Activated T-cell treated with anti-CD3 and anti-CD28 coated beads, Interleukin-2, amount 50 U/mL, for 72 hours (primary cell): Measurements from ENCODE around the gene TBX15. TPM values are rescaled to one million over a fixed set of nuclear protein-coding genes. Genes with fewer than 3 reads are reported as not detected.

Experiments
- ATAC-seq, 2 donors: fragments of 150-1000 bp; cut with Tn5 transposase; replicated peaks in 1 of 2; 2 replicates each; pipeline ENCODE4 v1.10.0; 2021; ENCODE audit warnings: moderate library complexity in 2 of 2, mild to moderate bottlenecking in 1 of 2
- DNase-seq, 2 donors: peaks; one replicate each; pipeline ENCODE4 v3.0.0; 2021 to 2022; ENCODE audit warnings: mixed read lengths in 1 of 2
- H3K27ac Mint-ChIP-seq: one replicate; pipeline ENCODE4 v1.8.0; 2022; ENCODE audit warnings: mild to moderate bottlenecking, moderate library complexity, mixed read lengths
- H3K27me3 Mint-ChIP-seq: one replicate; pipeline ENCODE4 v1.8.0; 2022; ENCODE audit warnings: low read depth, mixed read lengths
- H3K36me3 Mint-ChIP-seq, 2 donors: one replicate each; pipeline ENCODE4 v1.8.0; 2022; ENCODE audit warnings: mixed read lengths in 2 of 2, mild to moderate bottlenecking in 1 of 2; ENCODE audit not compliant: insufficient read depth in 2 of 2
- H3K4me1 Mint-ChIP-seq: one replicate; pipeline ENCODE4 v1.8.0; 2022; ENCODE audit warnings: low read depth, mixed read lengths
- H3K4me3 Mint-ChIP-seq, 2 donors: one replicate each; pipeline ENCODE4 v1.8.0; 2022; ENCODE audit warnings: mild to moderate bottlenecking in 2 of 2, mixed read lengths in 2 of 2, moderate library complexity in 2 of 2
- H3K9me3 Mint-ChIP-seq, 2 donors: one replicate each; pipeline ENCODE4 v1.8.0; 2022; ENCODE audit warnings: mixed read lengths in 2 of 2
- total RNA-seq, 2 donors: library from RNA; stranded (reverse); gene quantifications; one replicate each; pipeline ENCODE4 v1.2.3, GENCODE V29; 2022

The TBX15 gene
- total RNA-seq, 2 donors from 2014 or later: 0.07 to 0.10 TPM

DNA sequence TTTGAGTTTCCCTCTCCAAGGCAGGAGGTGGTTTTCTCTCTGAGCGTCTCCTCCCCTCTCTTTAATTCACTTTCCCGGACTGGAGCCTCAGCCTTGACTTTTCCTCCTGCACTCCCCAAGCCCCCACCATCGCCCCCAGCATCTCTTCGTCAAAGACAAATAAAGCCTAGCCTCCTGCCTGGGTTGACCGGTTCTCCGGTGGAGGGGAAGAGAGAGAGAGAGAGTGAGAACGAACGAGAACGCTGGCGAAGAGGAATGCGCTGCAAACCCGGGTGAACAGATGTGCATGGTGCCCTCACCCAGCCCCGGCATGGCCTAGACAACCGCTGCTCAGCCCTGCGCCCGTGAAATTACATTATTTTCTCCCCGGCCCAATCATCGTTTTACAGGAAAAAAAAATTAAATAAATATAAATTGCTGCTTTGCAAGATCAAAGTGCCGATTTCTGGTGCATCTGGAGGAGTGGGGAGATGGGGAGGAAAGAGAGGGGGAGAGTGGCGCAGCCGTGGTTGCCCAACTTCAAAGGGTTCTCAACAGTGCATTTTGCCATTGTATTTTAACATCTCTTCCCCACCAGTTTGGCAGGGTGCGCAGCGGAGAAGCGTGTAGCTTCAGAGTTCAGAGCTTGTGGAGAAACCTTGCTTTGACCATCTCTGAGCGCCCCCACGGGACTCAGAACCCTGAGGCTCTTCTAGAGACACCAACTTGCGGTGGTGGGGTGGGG lies 11.4 kb upstream of the TBX15 start:
- H3K36me3 Mint-ChIP-seq: peaks cover 2% of the 10 kb centered on the region in 2 donors
- DNase-seq (no peak), ATAC-seq (no peak)
- peak overlapping the region in 1 of 2 donors; percentile 22 for H3K4me3 Mint-ChIP-seq
- H3K9me3 Mint-ChIP-seq: no peaks in the 10 kb centered on the region
- H3K27me3 Mint-ChIP-seq: peaks cover 80% of the 10 kb centered on the region
- H3K27ac Mint-ChIP-seq: no peak overlapping the region
- H3K4me1 Mint-ChIP-seq: peaks cover 25% of the 10 kb centered on the region

DNA sequence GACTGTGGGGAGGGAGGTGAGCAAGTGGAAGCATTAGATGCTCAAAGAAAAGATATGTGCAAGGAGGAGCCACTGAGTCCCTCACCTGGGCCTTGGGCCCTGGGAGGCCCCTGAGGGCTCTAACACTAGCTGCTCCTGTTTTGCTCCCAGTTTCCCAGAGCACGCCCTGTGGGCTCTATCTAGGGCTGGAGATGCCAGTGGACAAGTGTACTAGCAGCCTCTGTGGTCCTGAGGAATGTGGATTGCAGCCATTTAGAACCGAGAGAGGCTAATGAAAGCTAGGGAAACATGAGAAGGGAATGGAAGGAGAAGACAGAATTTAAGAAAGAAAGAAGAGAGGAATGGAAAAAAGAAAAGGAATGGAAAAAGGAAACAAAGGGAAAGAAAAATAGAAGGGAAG lies 10.0 kb upstream of the TBX15 start:
- peaks cover 25% of the 10 kb centered on the region for H3K4me1 Mint-ChIP-seq
- no peak overlapping the region for H3K27ac Mint-ChIP-seq

DNA sequence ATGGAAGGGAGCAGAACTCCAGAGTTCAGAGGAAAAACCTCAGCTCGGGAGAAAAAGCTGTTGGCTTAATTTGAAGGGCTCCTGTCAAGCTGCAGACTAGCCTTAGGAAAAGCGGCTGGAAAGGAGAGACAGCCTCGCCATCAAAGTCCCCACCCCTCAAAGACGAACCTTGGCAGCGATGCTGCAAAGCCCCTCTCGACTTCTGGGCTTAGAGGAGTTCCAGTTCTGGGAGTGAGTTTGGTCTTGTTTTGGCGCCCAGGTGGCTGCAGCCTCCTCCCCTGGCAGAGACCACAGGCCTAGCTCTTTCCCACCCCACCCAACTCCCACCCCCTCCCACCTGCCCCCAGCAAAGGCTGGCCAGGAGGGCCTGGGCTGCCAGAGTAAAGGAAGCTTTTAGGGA lies 9.1 kb upstream of the TBX15 start:
- H3K4me3 Mint-ChIP-seq: no peak overlapping the region
- H3K4me1 Mint-ChIP-seq: peaks cover 22% of the 10 kb centered on the region
- H3K27me3 Mint-ChIP-seq: peaks cover 77% of the 10 kb centered on the region
- H3K27ac Mint-ChIP-seq: no peak overlapping the region
- ATAC-seq: no peak
- no peak for DNase-seq
- H3K9me3 Mint-ChIP-seq: peaks cover 0 to 2% of the 10 kb centered on the region in 2 donors
- peaks cover 3 to 6% of the 10 kb centered on the region in 2 donors for H3K36me3 Mint-ChIP-seq

More for the DNA sequence above, 10.0 kb upstream of the TBX15 start:
- Mint-ChIP-seq H3K9me3 (peaks cover 0 to 2% of the 10 kb centered on the region in 2 donors), H3K36me3 (peaks cover 2 to 6% of the 10 kb centered on the region in 2 donors), H3K27me3 (peaks cover 80% of the 10 kb centered on the region), H3K4me3 (no peak overlapping the region)
- DNase-seq (no peak), ATAC-seq (no peak)

DNA sequence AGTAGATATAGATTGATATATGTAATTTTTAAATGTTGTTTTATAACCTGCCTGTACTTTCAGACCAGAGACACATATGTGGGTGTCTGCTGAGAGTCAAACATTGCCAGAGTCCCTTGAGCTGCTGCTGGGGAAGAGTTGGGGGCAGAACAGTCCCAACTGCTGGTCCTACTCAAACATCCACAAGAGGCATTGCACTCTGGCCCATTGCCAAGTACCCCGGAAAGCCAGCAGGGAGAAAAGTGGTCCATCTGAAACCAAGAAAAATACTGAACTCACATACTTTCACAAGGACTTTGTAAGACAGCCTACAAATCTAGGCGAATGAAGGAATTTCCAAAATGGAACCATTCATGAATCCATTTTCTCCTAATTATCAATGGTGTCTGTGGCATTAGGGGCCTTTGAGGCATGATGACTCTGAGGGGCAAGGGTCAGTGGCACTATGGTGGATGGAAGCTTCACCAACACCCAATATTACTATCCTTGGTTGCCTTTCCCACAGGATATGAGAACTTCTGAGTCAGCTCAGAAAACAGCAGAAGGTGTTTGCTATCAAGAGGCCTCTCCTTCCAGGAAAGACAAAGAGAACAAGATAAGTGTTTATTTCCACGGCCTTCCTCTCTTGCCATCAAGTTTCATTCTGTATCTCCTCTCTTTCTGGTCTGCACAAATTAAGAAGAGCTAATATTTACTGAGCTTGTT lies 7.3 kb upstream of the TBX15 start:
- Mint-ChIP-seq H3K27ac (no peak overlapping the region), H3K4me1 (peaks cover 11% of the 10 kb centered on the region), H3K36me3 (peaks cover 3 to 9% of the 10 kb centered on the region in 2 donors), H3K4me3 (no peak overlapping the region), H3K27me3 (peaks cover 87% of the 10 kb centered on the region), H3K9me3 (peaks cover 0 to 2% of the 10 kb centered on the region in 2 donors)
- no peak for ATAC-seq
- no peak for DNase-seq

DNA sequence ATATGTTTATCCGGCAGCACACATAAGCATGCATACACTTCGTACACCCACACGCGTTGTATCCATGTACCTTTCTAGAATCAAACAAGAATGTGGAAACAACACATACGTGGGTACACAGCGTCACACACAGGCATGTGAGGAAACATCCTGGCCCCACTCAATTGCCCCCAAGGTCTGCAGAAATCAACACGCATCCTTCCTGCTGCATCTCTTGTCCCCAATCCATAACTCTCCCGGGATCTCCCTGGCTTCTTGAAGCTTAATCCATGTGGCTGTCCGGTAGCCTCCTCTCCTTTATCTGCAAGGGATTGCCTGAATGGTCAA lies 5.5 kb upstream of the TBX15 start:
- no peak for DNase-seq
- Mint-ChIP-seq H3K27me3 (peaks cover 87% of the 10 kb centered on the region), H3K36me3 (peaks cover 3 to 7% of the 10 kb centered on the region in 2 donors), H3K4me1 (peaks cover 5% of the 10 kb centered on the region), H3K4me3 (no peak overlapping the region), H3K9me3 (peaks cover 0 to 2% of the 10 kb centered on the region in 2 donors), H3K27ac (no peak overlapping the region)
- ATAC-seq: no peak

DNA sequence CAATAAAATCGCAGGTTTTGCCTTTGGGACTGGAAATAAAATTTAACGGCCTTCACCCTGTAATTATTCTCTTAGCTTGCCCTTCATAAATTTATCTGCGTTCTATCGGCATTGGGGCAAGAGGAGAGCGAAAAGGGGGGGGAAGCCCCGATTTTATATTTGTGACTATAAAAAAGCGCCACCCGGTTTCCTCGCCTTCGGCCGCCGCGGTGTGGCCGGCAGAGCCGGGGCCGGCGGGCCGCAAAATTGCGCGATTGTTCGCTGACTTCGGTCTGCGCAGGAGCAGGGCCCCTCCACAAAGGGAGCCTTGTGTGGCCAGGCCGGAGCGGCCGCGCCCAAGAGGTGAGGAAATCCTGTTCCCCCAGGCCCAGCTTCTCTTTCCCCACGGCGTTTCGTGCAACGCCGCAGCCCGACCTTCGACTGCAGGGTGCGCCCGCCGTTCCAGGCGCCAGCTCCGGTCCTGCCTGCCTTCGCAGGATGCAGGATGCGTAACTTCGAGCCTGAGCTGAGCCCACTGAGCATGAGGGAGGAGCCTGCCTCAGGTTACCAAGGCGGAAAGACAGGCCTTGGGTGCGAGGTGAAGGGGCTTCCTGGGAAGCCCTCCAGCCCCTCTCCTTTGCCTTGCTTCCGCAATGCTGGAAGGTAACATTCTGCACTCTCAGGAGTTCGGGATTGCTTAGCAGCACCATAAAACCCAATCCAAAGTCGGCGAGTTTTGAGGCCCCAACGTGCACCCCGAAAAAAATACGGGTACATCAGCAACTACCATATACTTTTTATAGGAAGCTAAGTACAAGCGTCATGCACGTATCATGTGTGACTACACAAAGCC lies 4.9 kb upstream of the TBX15 start:
- Mint-ChIP-seq H3K27ac (no peak overlapping the region), H3K4me3 (no peak overlapping the region), H3K36me3 (peaks cover 3 to 7% of the 10 kb centered on the region in 2 donors), H3K27me3 (peaks cover 87% of the 10 kb centered on the region), H3K4me1 (peaks cover 5% of the 10 kb centered on the region), H3K9me3 (peaks cover 0 to 2% of the 10 kb centered on the region in 2 donors)
- ATAC-seq (no peak), DNase-seq (no peak)

DNA sequence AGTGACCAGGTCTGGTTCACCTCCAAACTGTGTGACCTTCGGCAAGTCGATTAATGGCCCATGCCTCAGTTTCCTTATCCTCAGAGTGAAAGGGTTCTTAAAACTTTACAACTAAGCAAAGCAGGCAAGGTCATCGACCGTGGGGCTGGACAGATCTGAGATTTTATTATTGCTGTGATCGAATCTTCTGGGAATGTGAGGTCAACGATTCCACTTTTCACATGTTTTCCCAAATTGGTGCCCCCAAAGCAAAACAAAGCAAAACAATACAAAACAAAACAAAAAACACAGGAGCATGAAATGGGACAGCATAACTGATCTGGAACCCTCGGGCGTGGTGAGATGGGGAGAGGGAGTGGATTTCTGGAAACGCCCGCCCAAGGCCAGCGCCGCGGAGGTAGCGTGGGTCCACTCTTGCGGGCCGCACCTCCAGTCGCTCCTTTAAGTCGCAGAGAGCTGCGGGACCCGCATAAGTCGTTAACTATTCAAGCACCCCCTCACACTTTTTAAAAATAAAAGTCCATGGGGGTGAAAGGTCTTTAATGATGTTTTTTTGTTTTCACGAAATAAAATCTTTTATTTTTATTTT lies 4.2 kb upstream of the TBX15 start:
- Mint-ChIP-seq H3K27ac (no peak overlapping the region), H3K36me3 (peaks cover 1 to 7% of the 10 kb centered on the region in 2 donors), H3K27me3 (peaks cover 90% of the 10 kb centered on the region), H3K4me3 (no peak overlapping the region), H3K9me3 (peaks cover 0 to 2% of the 10 kb centered on the region in 2 donors), H3K4me1 (peaks cover 5% of the 10 kb centered on the region)
- ATAC-seq: no peak
- DNase-seq: no peak

DNA sequence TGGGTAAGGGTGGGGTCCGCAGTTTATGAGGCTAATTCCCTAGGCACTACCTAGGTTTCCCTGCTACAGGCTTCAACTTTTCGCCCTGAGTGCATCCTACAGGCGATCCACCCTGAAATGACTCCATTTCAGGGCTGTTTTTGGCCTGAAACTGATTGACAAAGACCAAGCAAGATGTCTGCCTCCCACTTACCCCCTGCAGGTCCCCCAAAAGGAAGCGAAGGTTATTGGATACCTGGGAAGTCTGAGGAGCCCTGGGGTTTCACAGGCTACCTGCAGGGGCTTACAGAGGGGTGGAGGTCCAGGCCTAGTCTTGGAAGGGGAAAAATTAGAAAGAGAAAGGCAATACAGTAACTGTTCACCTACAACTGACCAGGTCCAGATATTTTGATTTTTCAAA lies 3.3 kb upstream of the TBX15 start:
- Mint-ChIP-seq H3K36me3 (peaks cover 4 to 7% of the 10 kb centered on the region in 2 donors), H3K9me3 (peaks cover 0 to 2% of the 10 kb centered on the region in 2 donors), H3K27ac (peak overlapping the region; percentile 35), H3K27me3 (peaks cover 94% of the 10 kb centered on the region), H3K4me3 (no peak overlapping the region), H3K4me1 (peaks cover 6% of the 10 kb centered on the region)
- no peak for DNase-seq
- ATAC-seq: no peak

DNA sequence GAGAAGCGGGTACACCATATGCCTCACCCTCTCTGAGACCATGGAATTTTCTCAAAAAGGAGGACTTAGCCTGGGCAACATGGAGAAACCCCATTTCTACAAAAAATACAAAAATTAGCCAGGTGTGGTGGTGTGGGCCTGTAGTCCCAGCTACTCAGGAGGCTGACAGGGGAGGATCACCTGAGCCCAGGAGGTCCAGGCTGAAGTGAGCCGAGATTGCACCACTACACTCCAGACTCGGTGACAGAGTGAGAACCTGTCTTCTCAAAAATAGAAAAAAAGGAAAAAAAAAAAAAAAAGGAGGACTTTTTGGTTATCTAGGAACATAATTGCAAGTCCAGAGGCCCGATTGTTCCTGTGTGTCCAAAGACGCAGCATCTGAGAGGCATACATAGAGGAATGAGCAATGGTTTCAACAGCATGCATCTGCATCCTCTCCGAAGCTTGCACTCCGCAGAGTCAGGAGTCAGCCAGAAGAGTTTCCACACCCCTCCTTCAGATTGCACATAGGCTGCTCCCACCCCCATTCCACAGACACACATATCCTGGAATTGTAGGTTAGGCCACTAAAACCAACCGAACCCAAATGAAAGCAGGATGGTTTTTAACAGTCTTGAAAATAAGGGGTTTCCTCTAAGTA lies 2.5 kb upstream of the TBX15 start:
- H3K27me3 Mint-ChIP-seq: peaks cover 95% of the 10 kb centered on the region
- no peak overlapping the region for H3K27ac Mint-ChIP-seq
- peaks cover 7 to 9% of the 10 kb centered on the region in 2 donors for H3K36me3 Mint-ChIP-seq
- no peak for DNase-seq
- H3K4me1 Mint-ChIP-seq: peaks cover 10% of the 10 kb centered on the region
- ATAC-seq: no peak
- no peak overlapping the region for H3K4me3 Mint-ChIP-seq
- H3K9me3 Mint-ChIP-seq: peaks cover 0 to 2% of the 10 kb centered on the region in 2 donors

DNA sequence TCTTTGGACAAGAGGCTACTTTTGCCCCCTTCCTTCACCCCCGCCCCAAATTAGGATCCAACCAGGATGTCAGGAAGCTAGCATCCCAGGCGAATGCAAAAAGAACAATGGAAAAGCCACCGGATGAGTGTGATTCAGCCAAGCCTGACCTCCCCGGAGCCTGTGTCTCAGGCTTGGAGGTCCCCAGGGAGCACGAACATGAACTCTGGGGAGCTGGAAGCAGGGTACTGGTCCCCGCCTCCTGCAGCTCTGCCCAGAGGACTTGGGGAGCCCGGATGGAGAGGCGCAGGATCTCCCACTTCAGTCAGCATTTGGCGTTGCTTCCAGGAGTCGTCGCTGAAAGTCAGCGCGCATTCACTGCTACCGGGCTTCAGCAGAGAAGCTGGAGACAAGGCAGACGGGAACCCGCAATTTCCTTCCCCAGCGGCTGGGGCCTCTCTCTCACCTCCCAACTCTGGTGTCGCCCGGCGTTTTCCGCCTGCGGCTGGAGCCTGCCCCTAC lies 1.8 kb upstream of the TBX15 start:
- Mint-ChIP-seq H3K4me1 (peaks cover 16% of the 10 kb centered on the region), H3K27ac (no peak overlapping the region), H3K27me3 (peaks cover 96% of the 10 kb centered on the region), H3K9me3 (peaks cover 0 to 2% of the 10 kb centered on the region in 2 donors), H3K4me3 (no peak overlapping the region), H3K36me3 (peaks cover 9 to 13% of the 10 kb centered on the region in 2 donors)
- DNase-seq (no peak), ATAC-seq (no peak)

DNA sequence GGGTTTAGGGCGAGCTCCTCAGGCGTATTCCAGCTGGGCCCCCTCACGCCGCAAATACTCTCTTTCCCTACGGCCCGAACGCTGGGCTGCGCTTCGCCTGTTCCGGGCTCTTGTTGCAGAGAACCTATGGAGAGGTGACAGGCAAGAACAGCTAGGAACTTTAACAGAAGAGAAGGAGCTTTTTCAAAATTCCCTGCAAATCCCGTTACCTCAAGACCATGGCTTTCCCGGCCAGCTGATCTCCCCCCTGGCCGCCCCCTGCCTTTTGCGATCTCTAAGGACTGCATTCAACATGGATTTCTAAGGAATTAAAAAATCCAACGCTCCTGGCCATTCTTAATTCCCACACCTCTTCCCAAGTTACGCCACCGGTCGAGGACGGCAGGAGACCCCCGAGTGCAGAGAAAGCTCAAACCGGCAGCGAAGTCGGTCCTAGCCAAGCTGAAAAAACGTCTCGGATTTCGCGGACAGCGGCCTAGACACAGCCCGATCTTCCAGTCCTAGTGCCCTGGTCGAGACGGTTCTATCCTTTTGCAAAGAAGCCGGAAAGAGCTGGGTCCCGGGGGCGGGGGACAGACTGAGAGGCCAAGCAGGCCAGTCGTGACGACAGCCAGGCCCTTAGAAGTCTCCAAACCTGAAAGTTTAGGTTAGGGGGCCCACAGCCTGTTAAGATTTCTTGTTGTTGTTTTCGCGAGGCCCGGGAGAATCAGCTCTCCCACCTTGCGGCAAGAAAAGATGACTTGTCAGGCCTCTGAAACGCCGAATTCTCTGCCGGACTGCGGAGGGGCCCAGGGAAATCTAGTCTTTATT lies 1.1 kb upstream of the TBX15 start:
- H3K4me3 Mint-ChIP-seq: no peak overlapping the region
- peaks cover 9 to 16% of the 10 kb centered on the region in 2 donors for H3K36me3 Mint-ChIP-seq
- ATAC-seq (no peak), DNase-seq (no peak)
- H3K27me3 Mint-ChIP-seq: peaks cover 96% of the 10 kb centered on the region
- peaks cover 0 to 2% of the 10 kb centered on the region in 2 donors for H3K9me3 Mint-ChIP-seq
- no peak overlapping the region for H3K27ac Mint-ChIP-seq
- peaks cover 23% of the 10 kb centered on the region for H3K4me1 Mint-ChIP-seq
